Measurements from ENCODE around the gene MTRFR.

Gene MTRFR

DNA sequence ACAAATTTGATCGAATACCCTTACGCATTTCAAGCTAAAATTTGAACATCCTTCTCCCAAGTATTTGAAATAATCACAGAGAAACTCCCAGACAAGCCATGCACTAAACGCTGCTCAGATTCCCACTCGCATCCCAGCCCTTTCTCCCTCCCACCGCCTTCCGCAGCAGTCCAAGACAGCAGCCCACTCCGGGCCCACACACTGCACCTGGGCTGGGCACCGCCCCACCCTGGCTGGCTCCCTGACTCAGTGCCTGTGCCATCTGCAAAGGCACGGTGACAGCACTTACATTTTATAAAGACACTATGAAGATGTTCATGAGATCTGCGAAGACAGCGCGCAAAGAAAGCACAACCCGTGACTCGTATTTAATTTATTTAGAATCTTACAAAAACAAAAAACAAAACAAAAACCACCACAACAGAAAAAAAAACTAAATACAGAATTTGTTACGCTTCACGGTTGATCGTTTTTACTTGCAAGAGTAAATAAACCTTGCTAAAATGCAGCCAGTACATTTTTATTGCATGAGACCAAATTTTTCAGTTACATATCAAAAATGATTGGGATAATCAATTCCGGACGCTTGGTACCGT lies 55.6 kb downstream of the MTRFR start:
- TF ChIP-seq, protein P1, sequence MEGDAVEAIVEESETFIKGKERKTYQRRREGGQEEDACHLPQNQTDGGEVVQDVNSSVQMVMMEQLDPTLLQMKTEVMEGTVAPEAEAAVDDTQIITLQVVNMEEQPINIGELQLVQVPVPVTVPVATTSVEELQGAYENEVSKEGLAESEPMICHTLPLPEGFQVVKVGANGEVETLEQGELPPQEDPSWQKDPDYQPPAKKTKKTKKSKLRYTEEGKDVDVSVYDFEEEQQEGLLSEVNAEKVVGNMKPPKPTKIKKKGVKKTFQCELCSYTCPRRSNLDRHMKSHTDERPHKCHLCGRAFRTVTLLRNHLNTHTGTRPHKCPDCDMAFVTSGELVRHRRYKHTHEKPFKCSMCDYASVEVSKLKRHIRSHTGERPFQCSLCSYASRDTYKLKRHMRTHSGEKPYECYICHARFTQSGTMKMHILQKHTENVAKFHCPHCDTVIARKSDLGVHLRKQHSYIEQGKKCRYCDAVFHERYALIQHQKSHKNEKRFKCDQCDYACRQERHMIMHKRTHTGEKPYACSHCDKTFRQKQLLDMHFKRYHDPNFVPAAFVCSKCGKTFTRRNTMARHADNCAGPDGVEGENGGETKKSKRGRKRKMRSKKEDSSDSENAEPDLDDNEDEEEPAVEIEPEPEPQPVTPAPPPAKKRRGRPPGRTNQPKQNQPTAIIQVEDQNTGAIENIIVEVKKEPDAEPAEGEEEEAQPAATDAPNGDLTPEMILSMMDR (conservative IDR thresholded peaks at IDR 0.05; ENCODE audit: low read depth, low read length) = no peak

DNA sequence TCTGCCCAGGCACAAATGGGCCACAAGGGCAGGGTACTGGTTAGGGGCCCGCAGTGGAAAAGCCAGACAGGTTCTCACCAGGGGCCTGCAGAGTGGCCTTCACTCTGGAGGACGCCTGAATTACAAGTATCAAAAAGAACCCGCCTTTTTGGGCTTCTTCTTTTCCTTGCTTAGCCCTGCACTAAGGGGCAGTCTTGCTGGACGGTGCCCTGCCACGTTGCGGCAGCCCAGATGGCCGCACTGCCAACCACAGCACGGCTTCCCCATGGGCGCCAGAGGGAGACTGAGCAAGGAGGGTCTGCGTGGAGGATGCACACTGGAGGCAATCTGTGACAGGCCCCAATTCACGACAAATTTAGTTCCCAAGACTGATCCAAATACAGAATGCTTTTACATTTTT lies 56.7 kb downstream of the MTRFR start:
- TF ChIP-seq, protein P1 (conservative IDR thresholded peaks at IDR 0.05; ENCODE audit: low read depth, low read length) = no peak
- DNase-seq (ENCODE audit: low read depth) = no peak
- no peak overlapping the region for H3K4me3 ChIP-seq (ENCODE audit: low read depth, low read length)

More for the DNA sequence above, 55.6 kb downstream of the MTRFR start:
- no peak overlapping the region for H3K4me3 ChIP-seq (ENCODE audit: low read depth, low read length)
- DNase-seq (ENCODE audit: low read depth) = no peak

- no peak for DNase-seq (ENCODE audit: low read depth)
- TF ChIP-seq, protein P1 (conservative IDR thresholded peaks at IDR 0.05; ENCODE audit: low read depth, low read length) = no peak
- H3K4me3 ChIP-seq (ENCODE audit: low read depth, low read length) = no peak overlapping the region
These were observed 60.0 kb downstream of the MTRFR start for GRCh38 chr12:123293178-123293760.

- DNase-seq (ENCODE audit: low read depth) = no peak
- H3K4me3 ChIP-seq (ENCODE audit: low read depth, low read length) = no peak overlapping the region
- TF ChIP-seq, protein P1 (conservative IDR thresholded peaks at IDR 0.05; ENCODE audit: low read depth, low read length) = no peak
These were observed 71.9 kb downstream of the MTRFR start for GRCh38 chr12:123305136-123305535.

DNA sequence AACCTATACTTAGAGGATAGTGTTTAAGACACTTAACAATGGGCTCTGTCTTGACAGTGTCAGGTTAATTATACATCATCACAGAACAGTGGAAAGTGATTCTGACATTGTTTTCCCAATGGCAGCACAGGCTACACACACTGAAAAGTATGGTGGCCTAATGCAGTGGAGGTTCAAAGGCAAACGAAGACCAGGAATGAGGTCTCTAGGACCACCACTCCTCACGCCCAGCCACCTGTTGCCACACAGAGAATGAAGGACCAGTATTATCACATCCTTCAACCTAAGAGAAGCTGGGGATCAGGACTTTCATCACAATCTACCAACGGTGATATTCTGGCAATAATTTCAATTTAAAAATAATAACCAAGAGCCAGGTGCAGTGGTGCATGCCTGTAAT lies 73.0 kb downstream of the MTRFR start:
- no peak for DNase-seq (ENCODE audit: low read depth)
- H3K4me3 ChIP-seq (ENCODE audit: low read depth, low read length) = no peak overlapping the region
- TF ChIP-seq, protein P1 (conservative IDR thresholded peaks at IDR 0.05; ENCODE audit: low read depth, low read length) = no peak

All from choroid plexus epithelial cell (primary cell).